Activated CD4-positive, alpha-beta T cell treated with anti-CD3 and anti-CD28 coated beads for 24 hours (primary cell): ENCODE measurements around the gene CCDC88B.

Source experiments
- DNase-seq, 2 donors: peaks; one replicate each; pipeline ENCODE4 v3.0.0-alpha.2; 2020; ENCODE audit warnings: low read depth in 2 of 2

CCDC88B gene

GRCh38 chr11:64381350-64381749, 41.3 kb downstream of the CCDC88B start:
- no peak for DNase-seq

GRCh38 chr11:64382047-64382446, 42.0 kb downstream of the CCDC88B start:
- no peak for DNase-seq

- DNase-seq, result no peak
Measured at GRCh38 chr11:64382586-64382985, 42.6 kb downstream of the CCDC88B start.

GRCh38 chr11:64383580-64383979, 43.6 kb downstream of the CCDC88B start:
- no peak for DNase-seq

GRCh38 chr11:64384028-64384737, 44.2 kb downstream of the CCDC88B start:
- no peak for DNase-seq

GRCh38 chr11:64384981-64385944, 45.3 kb downstream of the CCDC88B start:
- no peak for DNase-seq

GRCh38 chr11:64385945-64386704, 46.1 kb downstream of the CCDC88B start:
- no peak for DNase-seq

GRCh38 chr11:64387916-64388315, 47.9 kb downstream of the CCDC88B start:
- DNase-seq, result no peak

- DNase-seq, result no peak
Measured at GRCh38 chr11:64388894-64389293, 48.9 kb downstream of the CCDC88B start.

- DNase-seq, result no peak
Measured at GRCh38 chr11:64389851-64390250, 49.8 kb downstream of the CCDC88B start.

- DNase-seq, result no peak
Measured at GRCh38 chr11:64390558-64390957, 50.6 kb downstream of the CCDC88B start.

GRCh38 chr11:64391839-64392238, 51.8 kb downstream of the CCDC88B start:
- no peak for DNase-seq

GRCh38 chr11:64395545-64396078, 55.6 kb downstream of the CCDC88B start:
- no peak for DNase-seq

GRCh38 chr11:64396079-64396591, 56.1 kb downstream of the CCDC88B start:
- DNase-seq, result no peak

GRCh38 chr11:64400102-64400501, 60.1 kb downstream of the CCDC88B start:
- DNase-seq, result no peak

- DNase-seq, result no peak
Measured at GRCh38 chr11:64400667-64401066, 60.7 kb downstream of the CCDC88B start.

- no peak for DNase-seq
Measured at GRCh38 chr11:64401775-64402174, 61.8 kb downstream of the CCDC88B start.

GRCh38 chr11:64403106-64403505, 63.1 kb downstream of the CCDC88B start:
- no peak for DNase-seq

GRCh38 chr11:64406221-64406946, 66.4 kb downstream of the CCDC88B start:
- DNase-seq, result no peak
